Karpas-422 (cell line): Measurements from ENCODE around the gene DGKD. TPM values are rescaled to one million over a fixed set of nuclear protein-coding genes. Genes with fewer than 3 reads are reported as not detected.

ENCODE experiments used
- DNase-seq: peaks from one replicate; pipeline ENCODE4 v3.0.0-alpha.2; 2015
- H2AFZ ChIP-seq: fragments of 200-600 bp; sonication (generic); 2 replicates; pipeline ENCODE4 v1.6.1; 2014; ENCODE audit warnings: antibody characterized with exemption, low read length, mixed read lengths
- H3K27ac ChIP-seq: fragments of 200-600 bp; sonication (generic); 2 replicates; pipeline ENCODE4 v1.5.1; 2014; ENCODE audit warnings: mild to moderate bottlenecking, low read length, moderate library complexity
- H3K27me3 ChIP-seq: fragments of 200-600 bp; sonication (generic); 2 replicates; pipeline ENCODE4 v1.6.1; 2014; ENCODE audit warnings: low read length, mixed read lengths
- H3K36me3 ChIP-seq: fragments of 200-600 bp; sonication (generic); 2 replicates; pipeline ENCODE4 v1.6.1; 2014; ENCODE audit warnings: low read length, mixed read lengths; ENCODE audit not compliant: insufficient read depth
- H3K4me1 ChIP-seq: fragments of 200-600 bp; sonication (generic); 2 replicates; pipeline ENCODE4 v1.6.1; 2014; ENCODE audit warnings: mild to moderate bottlenecking, low read length, mixed read lengths
- H3K4me2 ChIP-seq: fragments of 200-600 bp; sonication (generic); 2 replicates; pipeline ENCODE4 v1.6.1; 2014; ENCODE audit warnings: low read length, low read depth, mild to moderate bottlenecking; ENCODE audit not compliant: poor library complexity, severe bottlenecking
- H3K4me3 ChIP-seq: fragments of 200-600 bp; sonication (generic); 2 replicates; pipeline ENCODE4 v1.5.1; 2014; ENCODE audit warnings: mild to moderate bottlenecking, antibody characterized with exemption, low read length, mixed read lengths
- H3K79me2 ChIP-seq: fragments of 200-600 bp; sonication (generic); 2 replicates; pipeline ENCODE4 v1.6.1; 2014; ENCODE audit warnings: mild to moderate bottlenecking, low read length, mixed read lengths
- H3K9ac ChIP-seq: fragments of 200-600 bp; sonication (generic); 2 replicates; pipeline ENCODE4 v1.6.0; 2014; ENCODE audit warnings: low read length
- H3K9me2 ChIP-seq: fragments of 200-600 bp; sonication (generic), shearing (Covaris generic); replicated peaks from 2 replicates; pipeline ENCODE4 v1.6.0; 2014; ENCODE audit warnings: mild to moderate bottlenecking, low read length, moderate library complexity; ENCODE audit not compliant: insufficient read depth
- H3K9me3 ChIP-seq: fragments of 300-700, 200-600 bp; sonication (generic); 2 replicates; pipeline ENCODE4 v1.6.1; 2014; ENCODE audit warnings: low read length, mixed read lengths
- H4K20me1 ChIP-seq: fragments of 200-600 bp; sonication (generic); 2 replicates; pipeline ENCODE4 v1.6.1; 2014; ENCODE audit warnings: mild to moderate bottlenecking, antibody characterized with exemption, low read length, low read depth; ENCODE audit not compliant: insufficient read depth
- total RNA-seq: library from RNA; depleted of rRNA; stranded (reverse); fragments of >200 nt; shearing (Covaris generic); gene quantifications from 2 replicates; pipeline ENCODE4 v1.2.3, GENCODE V29; 2014; ENCODE audit warnings: low replicate concordance

The DGKD gene
- total RNA-seq, 1 experiment from 2014 or later = 10.2 TPM

- Histone ChIP-seq H2AFZ (no peak overlapping the region), H3K27ac (no peak overlapping the region), H3K9me3 (no peaks in the 10 kb centered on the region), H4K20me1 (no peaks in the 10 kb centered on the region), H3K4me2 (no peak overlapping the region), H3K27me3 (no peaks in the 10 kb centered on the region), H3K9ac (no peak overlapping the region), H3K79me2 (no peaks in the 10 kb centered on the region), H3K4me3 (no peak overlapping the region), H3K4me1 (no peaks in the 10 kb centered on the region), H3K36me3 (no peaks in the 10 kb centered on the region), H3K9me2 (no peaks in the 10 kb centered on the region)
- no peak for DNase-seq
Measured at GRCh38 chr2:233453111-233453915, 99.0 kb downstream of the DGKD start.

GRCh38 chr2:233453916-233454315, 99.6 kb downstream of the DGKD start:
- Histone ChIP-seq H3K4me2 (no peak overlapping the region), H3K79me2 (no peaks in the 10 kb centered on the region), H2AFZ (no peak overlapping the region), H3K36me3 (no peaks in the 10 kb centered on the region), H3K9me2 (no peaks in the 10 kb centered on the region), H3K9me3 (no peaks in the 10 kb centered on the region), H4K20me1 (no peaks in the 10 kb centered on the region), H3K4me3 (no peak overlapping the region), H3K9ac (no peak overlapping the region), H3K4me1 (no peaks in the 10 kb centered on the region), H3K27ac (no peak overlapping the region), H3K27me3 (no peaks in the 10 kb centered on the region)
- no peak for DNase-seq

GRCh38 chr2:233455006-233455405, 100.7 kb downstream of the DGKD start:
- no peaks in the 10 kb centered on the region for H3K4me1 ChIP-seq
- H2AFZ ChIP-seq = no peak overlapping the region
- no peaks in the 10 kb centered on the region for H4K20me1 ChIP-seq
- no peaks in the 10 kb centered on the region for H3K79me2 ChIP-seq
- H3K27me3 ChIP-seq = no peaks in the 10 kb centered on the region
- H3K4me3 ChIP-seq = no peak overlapping the region
- H3K9ac ChIP-seq = no peak overlapping the region
- H3K9me2 ChIP-seq = no peaks in the 10 kb centered on the region
- no peak overlapping the region for H3K27ac ChIP-seq
- no peak overlapping the region for H3K4me2 ChIP-seq
- DNase-seq = no peak
- no peaks in the 10 kb centered on the region for H3K9me3 ChIP-seq
- no peaks in the 10 kb centered on the region for H3K36me3 ChIP-seq

GRCh38 chr2:233455491-233455890, 101.2 kb downstream of the DGKD start:
- no peak overlapping the region for H3K27ac ChIP-seq
- H3K9me3 ChIP-seq = no peaks in the 10 kb centered on the region
- no peak for DNase-seq
- H3K27me3 ChIP-seq = no peaks in the 10 kb centered on the region
- no peak overlapping the region for H3K9ac ChIP-seq
- no peaks in the 10 kb centered on the region for H3K79me2 ChIP-seq
- no peaks in the 10 kb centered on the region for H4K20me1 ChIP-seq
- no peak overlapping the region for H3K4me2 ChIP-seq
- no peak overlapping the region for H3K4me3 ChIP-seq
- no peaks in the 10 kb centered on the region for H3K36me3 ChIP-seq
- H2AFZ ChIP-seq = no peak overlapping the region
- no peaks in the 10 kb centered on the region for H3K9me2 ChIP-seq
- no peaks in the 10 kb centered on the region for H3K4me1 ChIP-seq

GRCh38 chr2:233456111-233456510, 101.8 kb downstream of the DGKD start:
- Histone ChIP-seq H3K36me3 (no peaks in the 10 kb centered on the region), H4K20me1 (no peaks in the 10 kb centered on the region), H3K4me1 (no peaks in the 10 kb centered on the region), H3K27ac (no peak overlapping the region), H3K9ac (no peak overlapping the region), H3K9me2 (no peaks in the 10 kb centered on the region), H3K79me2 (no peaks in the 10 kb centered on the region), H3K27me3 (no peaks in the 10 kb centered on the region), H3K4me2 (no peak overlapping the region), H2AFZ (no peak overlapping the region), H3K4me3 (no peak overlapping the region), H3K9me3 (no peaks in the 10 kb centered on the region)
- no peak for DNase-seq

GRCh38 chr2:233456934-233457333, 102.6 kb downstream of the DGKD start:
- no peak overlapping the region for H3K27ac ChIP-seq
- no peak overlapping the region for H2AFZ ChIP-seq
- no peak for DNase-seq
- no peaks in the 10 kb centered on the region for H4K20me1 ChIP-seq
- no peaks in the 10 kb centered on the region for H3K4me1 ChIP-seq
- no peaks in the 10 kb centered on the region for H3K79me2 ChIP-seq
- H3K9me2 ChIP-seq = no peaks in the 10 kb centered on the region
- H3K27me3 ChIP-seq = no peaks in the 10 kb centered on the region
- no peaks in the 10 kb centered on the region for H3K9me3 ChIP-seq
- H3K4me3 ChIP-seq = no peak overlapping the region
- H3K36me3 ChIP-seq = no peaks in the 10 kb centered on the region
- no peak overlapping the region for H3K4me2 ChIP-seq
- H3K9ac ChIP-seq = no peak overlapping the region

GRCh38 chr2:233457356-233457755, 103.1 kb downstream of the DGKD start:
- no peaks in the 10 kb centered on the region for H3K9me2 ChIP-seq
- no peaks in the 10 kb centered on the region for H3K36me3 ChIP-seq

GRCh38 chr2:233458031-233458610, 103.8 kb downstream of the DGKD start:
- no peaks in the 10 kb centered on the region for H3K27me3 ChIP-seq
- H2AFZ ChIP-seq = no peak overlapping the region
- H3K27ac ChIP-seq = no peak overlapping the region
- DNase-seq = no peak
- H3K4me2 ChIP-seq = no peak overlapping the region
- no peak overlapping the region for H3K9ac ChIP-seq
- no peak overlapping the region for H3K4me3 ChIP-seq
- no peaks in the 10 kb centered on the region for H4K20me1 ChIP-seq
- H3K79me2 ChIP-seq = no peaks in the 10 kb centered on the region
- H3K9me2 ChIP-seq = no peaks in the 10 kb centered on the region
- no peaks in the 10 kb centered on the region for H3K36me3 ChIP-seq
- no peaks in the 10 kb centered on the region for H3K4me1 ChIP-seq
- no peaks in the 10 kb centered on the region for H3K9me3 ChIP-seq

More at GRCh38 chr2:233457356-233457755, 103.1 kb downstream of the DGKD start:
- Histone ChIP-seq H4K20me1 (no peaks in the 10 kb centered on the region), H3K9ac (no peak overlapping the region), H3K27ac (no peak overlapping the region), H2AFZ (no peak overlapping the region), H3K4me2 (no peak overlapping the region), H3K27me3 (no peaks in the 10 kb centered on the region), H3K4me1 (no peaks in the 10 kb centered on the region), H3K9me3 (no peaks in the 10 kb centered on the region), H3K79me2 (no peaks in the 10 kb centered on the region), H3K4me3 (no peak overlapping the region)
- no peak for DNase-seq
